H9 (cell line): ENCODE measurements around the gene CNNM2. TPM values are rescaled to one million over a fixed set of nuclear protein-coding genes. Genes with fewer than 3 reads are reported as not detected.

Experiments used
- DNase-seq: peaks from one replicate; pipeline ENCODE4 v3.0.0-alpha.2; 2017
- H2AFZ ChIP-seq: one replicate; pipeline ENCODE4 v1.6.1; 2013; ENCODE audit warnings: mild to moderate bottlenecking, low read length, control low read depth, moderate library complexity
- H2AK5ac ChIP-seq: 2 replicates; pipeline ENCODE4 v1.6.1; 2013; ENCODE audit warnings: low read length, control low read depth, mixed read lengths; ENCODE audit not compliant: insufficient read length
- H2BK120ac ChIP-seq: one replicate; pipeline ENCODE4 v1.6.1; 2013; ENCODE audit warnings: low read depth, mild to moderate bottlenecking, low read length, control low read depth, inconsistent platforms; ENCODE audit not compliant: poor library complexity, severe bottlenecking
- H2BK12ac ChIP-seq: 2 replicates; pipeline ENCODE4 v1.6.1; 2013; ENCODE audit warnings: low read length, control low read depth, mixed read lengths, low read depth; ENCODE audit not compliant: insufficient read length
- H2BK15ac ChIP-seq: 2 replicates; pipeline ENCODE4 v1.6.1; 2013; ENCODE audit warnings: low read depth, low read length, control low read depth
- H2BK20ac ChIP-seq: one replicate; pipeline ENCODE4 v1.6.1; 2013; ENCODE audit warnings: low read depth, mild to moderate bottlenecking, low read length, control low read depth, inconsistent platforms; ENCODE audit not compliant: poor library complexity, severe bottlenecking
- H2BK5ac ChIP-seq: 2 replicates; pipeline ENCODE4 v1.6.1; 2013; ENCODE audit warnings: low read length, control low read depth, mixed read lengths; ENCODE audit not compliant: insufficient read length
- H3K14ac ChIP-seq: 2 replicates; pipeline ENCODE4 v1.6.1; 2013; ENCODE audit warnings: low read length, control low read depth; ENCODE audit not compliant: insufficient read depth
- H3K18ac ChIP-seq: 2 replicates; pipeline ENCODE4 v1.6.1; 2013; ENCODE audit warnings: low read depth, mild to moderate bottlenecking, mixed read lengths, low read length, control low read depth; ENCODE audit not compliant: insufficient read length
- H3K23ac ChIP-seq: 2 replicates; pipeline ENCODE4 v1.6.1; 2013; ENCODE audit warnings: low read length, control low read depth, mixed read lengths, low read depth; ENCODE audit not compliant: insufficient read length
- H3K23me2 ChIP-seq: 2 replicates; pipeline ENCODE4 v1.6.1; 2013; ENCODE audit warnings: low read depth, mild to moderate bottlenecking, mixed read lengths, low read length, control low read depth; ENCODE audit not compliant: insufficient read length, poor library complexity, severe bottlenecking
- H3K27ac ChIP-seq: 2 replicates; pipeline ENCODE4 v1.5.1; 2013; ENCODE audit warnings: low read length, control low read depth, mixed read lengths, low read depth; ENCODE audit not compliant: insufficient read length
- H3K27me3 ChIP-seq: 2 replicates; pipeline ENCODE4 v1.6.1; 2013; ENCODE audit warnings: low read length, control low read depth, inconsistent platforms; ENCODE audit not compliant: insufficient read depth
- H3K4ac ChIP-seq: 2 replicates; pipeline ENCODE4 v1.6.1; 2013; ENCODE audit warnings: low read depth, mild to moderate bottlenecking, control low read depth, inconsistent platforms, low read length, moderate library complexity
- H3K4me1 ChIP-seq: 2 replicates; pipeline ENCODE4 v1.6.1; 2013; ENCODE audit warnings: low read length, control low read depth, inconsistent platforms; ENCODE audit not compliant: insufficient read depth
- H3K4me2 ChIP-seq: 2 replicates; pipeline ENCODE4 v1.6.1; 2013; ENCODE audit warnings: low read length, control low read depth, mixed read lengths; ENCODE audit not compliant: insufficient read length, insufficient read depth
- H3K56ac ChIP-seq: 2 replicates; pipeline ENCODE4 v1.6.1; 2013; ENCODE audit warnings: low read depth, mild to moderate bottlenecking, mixed read lengths, low read length, control low read depth; ENCODE audit not compliant: insufficient read length
- H3K79me1 ChIP-seq: 2 replicates; pipeline ENCODE4 v1.6.1; 2013; ENCODE audit warnings: low read depth, mild to moderate bottlenecking, moderate library complexity, low read length, control low read depth, inconsistent platforms; ENCODE audit not compliant: insufficient read depth, poor library complexity, severe bottlenecking
- H3K79me2 ChIP-seq: 2 replicates; pipeline ENCODE4 v1.6.1; 2013; ENCODE audit warnings: low read length, control low read depth, inconsistent platforms; ENCODE audit not compliant: insufficient read depth
- H3K9ac ChIP-seq: 2 replicates; pipeline ENCODE4 v1.6.1; 2013; ENCODE audit warnings: low read length, control low read depth, mixed read lengths; ENCODE audit not compliant: insufficient read length; ENCODE audit errors: extremely low read depth
- H3K9me3 ChIP-seq: one replicate; pipeline ENCODE4 v1.6.1; 2013; ENCODE audit warnings: low read depth, low read length, inconsistent platforms; ENCODE audit not compliant: control insufficient read depth
- H3T11ph ChIP-seq: one replicate; pipeline ENCODE4 v1.6.1; 2013; ENCODE audit warnings: mild to moderate bottlenecking, low read length, control low read depth, inconsistent platforms
- H4K20me1 ChIP-seq: one replicate; pipeline ENCODE4 v1.6.1; 2013; ENCODE audit not compliant: control insufficient read depth, insufficient read length, insufficient read depth
- H4K5ac ChIP-seq: 2 replicates; pipeline ENCODE4 v1.6.1; 2013; ENCODE audit warnings: low read depth, mild to moderate bottlenecking, mixed read lengths, low read length, control low read depth; ENCODE audit not compliant: insufficient read length
- H4K8ac ChIP-seq: replicated peaks from 2 replicates; pipeline ENCODE4 v1.6.1; 2013; ENCODE audit warnings: low read length, control low read depth, mixed read lengths, low read depth; ENCODE audit not compliant: insufficient read length
- H4K91ac ChIP-seq: 2 replicates; pipeline ENCODE4 v1.6.1; 2013; ENCODE audit warnings: low read depth, mild to moderate bottlenecking, moderate library complexity, mixed read lengths, low read length, control low read depth; ENCODE audit not compliant: insufficient read length
- H3K27ac Mint-ChIP-seq, 3 experiments: 2 replicates in 2 of 3; 3 replicates in 1 of 3; pipeline ENCODE4 v1.8.0; 2020 to 2021; ENCODE audit warnings: mixed read lengths in 3 of 3, mild to moderate bottlenecking in 1 of 3, moderate library complexity in 1 of 3
- H3K27me3 Mint-ChIP-seq: 2 replicates; pipeline ENCODE4 v1.8.0; 2021; ENCODE audit warnings: low read depth, mild to moderate bottlenecking, moderate library complexity, mixed read lengths
- H3K36me3 Mint-ChIP-seq, 3 experiments: 2 replicates in 2 of 3; 3 replicates in 1 of 3; pipeline ENCODE4 v1.8.0; 2020 to 2021; ENCODE audit warnings: low read depth in 3 of 3, mixed read lengths in 3 of 3; ENCODE audit not compliant: insufficient read depth in 1 of 3
- H3K4me1 Mint-ChIP-seq, 2 experiments: 2 replicates each; pipeline ENCODE4 v1.8.0; 2020; ENCODE audit warnings: mixed read lengths in 2 of 2
- H3K4me3 Mint-ChIP-seq, 2 experiments: 2 replicates in 1 of 2; 3 replicates in 1 of 2; pipeline ENCODE4 v1.8.0; 2020 to 2021; ENCODE audit warnings: mild to moderate bottlenecking in 2 of 2, mixed read lengths in 2 of 2, moderate library complexity in 1 of 2
- H3K9me3 Mint-ChIP-seq, 2 experiments: 2 replicates in 1 of 2; 3 replicates in 1 of 2; pipeline ENCODE4 v1.8.0; 2020; ENCODE audit warnings: mild to moderate bottlenecking in 2 of 2, mixed read lengths in 2 of 2, moderate library complexity in 1 of 2
- CTCF ChIP-seq: fragments of 200-600 bp; sonication (generic); conservative IDR thresholded peaks from 3 replicates; pipeline ENCODE4 v1.8.0; 2021; ENCODE audit warnings: antibody characterized with exemption, mild to moderate bottlenecking
- total RNA-seq: library from RNA; stranded (reverse); gene quantifications from 2 replicates; pipeline ENCODE4 v1.2.1, GENCODE V29; 2021

The CNNM2 gene
- total RNA-seq, 1 experiment from 2014 or later = 17.5 TPM

- no peaks in the 10 kb centered on the region for H3K27me3 Mint-ChIP-seq
- Histone ChIP-seq H4K8ac (no peak overlapping the region), H2BK15ac (no peak overlapping the region), H3K9ac (no peak overlapping the region), H3K23me2 (no peaks in the 10 kb centered on the region), H3K27ac (no peak overlapping the region), H3K79me2 (no peaks in the 10 kb centered on the region), H4K20me1 (no peaks in the 10 kb centered on the region), H3K23ac (no peak overlapping the region), H2BK5ac (no peak overlapping the region), H2BK12ac (no peak overlapping the region), H2BK120ac (no peak overlapping the region), H3K79me1 (no peaks in the 10 kb centered on the region), H2BK20ac (no peak overlapping the region), H4K91ac (no peak overlapping the region), H4K5ac (no peak overlapping the region), H3K14ac (no peak overlapping the region), H3K4me2 (no peak overlapping the region), H3K27me3 (no peaks in the 10 kb centered on the region), H2AK5ac (no peak overlapping the region), H3T11ph (no peak overlapping the region), H3K56ac (no peak overlapping the region), H3K4me1 (peaks cover 4% of the 10 kb centered on the region), H2AFZ (no peak overlapping the region), H3K4ac (no peak overlapping the region), H3K9me3 (no peaks in the 10 kb centered on the region), H3K18ac (no peak overlapping the region)
- peaks cover 15% of the 10 kb centered on the region in 2 experiments for H3K4me1 Mint-ChIP-seq
- H3K27ac Mint-ChIP-seq = no peak overlapping the region
- H3K36me3 Mint-ChIP-seq = peaks cover 10 to 62% (median 23%) of the 10 kb centered on the region in 3 experiments; a peak in 5 of 7 replicates
- no peaks in the 10 kb centered on the region for H3K9me3 Mint-ChIP-seq
- no peak for TF ChIP-seq CTCF
- DNase-seq = no peak
- H3K4me3 Mint-ChIP-seq = no peak overlapping the region
Observed at GRCh38 chr10:103098240-103098639, 180.1 kb downstream of the CNNM2 start.
